ENCODE data around the gene INPP5A. TPM values are rescaled to one million over a fixed set of nuclear protein-coding genes. Genes with fewer than 3 reads are reported as not detected.
A peak's percentile ranks its signal among the peaks of the same experiment; 100 is the strongest.

Gene INPP5A
- total and polyA plus RNA-seq, 5 donors from 2014 or later, result 0.66 to 21.3 (median 1.0) TPM

DNA sequence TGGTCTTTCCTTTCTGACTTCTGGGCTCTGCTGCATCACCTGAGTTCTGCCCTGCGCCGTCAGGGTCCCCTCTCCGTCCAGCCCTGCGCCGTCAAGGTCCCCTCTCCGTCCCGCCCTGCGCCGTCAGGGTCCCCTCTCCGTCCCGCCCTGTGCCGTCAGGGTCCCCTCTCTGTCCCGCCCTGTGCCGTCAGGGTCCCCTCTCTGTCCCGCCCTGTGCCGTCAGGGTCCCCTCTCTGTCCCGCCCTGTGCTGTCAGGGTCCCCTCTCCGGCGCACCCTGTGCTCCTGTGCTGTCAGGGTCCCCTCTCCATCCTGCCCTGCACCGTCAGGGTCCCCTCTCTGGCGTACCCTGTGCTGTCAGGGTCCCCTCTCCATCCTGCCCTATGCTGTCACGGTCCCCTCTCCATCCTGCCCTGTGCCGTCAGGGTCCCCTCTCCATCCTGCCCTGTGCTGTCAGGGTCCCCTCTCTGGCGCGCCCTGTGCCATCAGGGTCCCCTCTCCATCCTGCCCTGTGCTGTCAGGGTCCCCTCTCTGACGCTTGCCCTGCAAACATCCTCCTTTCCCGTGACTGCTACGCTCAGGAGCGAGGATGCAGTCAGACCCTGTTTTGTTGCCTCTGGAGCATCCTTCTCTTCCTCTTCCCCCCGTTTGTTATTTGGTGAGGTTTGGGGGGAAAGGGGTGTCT lies 66.4 kb downstream of the INPP5A start:
- H3K27me3 Mint-ChIP-seq, result no peaks in the 10 kb centered on the region
- H3K9me3 ChIP-seq (ENCODE audit: control insufficient read depth in 2 of 2, low read length in 2 of 2), result peaks cover 7 to 17% of the 10 kb centered on the region in 2 experiments
- H3K9me3 Mint-ChIP-seq, result peaks cover 0 to 21% (median 6%) of the 10 kb centered on the region in 7 donors
- H3K4me1 Mint-ChIP-seq, result peaks cover 4 to 26% (median 13%) of the 10 kb centered on the region in 4 donors
- DNase-seq (no peak), ATAC-seq (ENCODE audit: low read depth in 2 of 2) (no peak)
- H3K4me1 ChIP-seq (ENCODE audit: control insufficient read depth, insufficient read depth, low read length, poor library complexity, severe bottlenecking), result no peaks in the 10 kb centered on the region
- no peaks in the 10 kb centered on the region for H3K27me3 ChIP-seq (ENCODE audit: control insufficient read depth, insufficient read depth, low read length)
- peak overlapping the region in 1 of 3 donors; percentile 26 for H3K27ac Mint-ChIP-seq
- H3K4me3 Mint-ChIP-seq, result no peak overlapping the region
- peaks cover 17% of the 10 kb centered on the region for H3K36me3 Mint-ChIP-seq
- no peak overlapping the region for H3K27ac ChIP-seq (ENCODE audit: insufficient read depth, low read length, poor library complexity, severe bottlenecking)
- no peak overlapping the region for H3K4me3 ChIP-seq (ENCODE audit: low read depth, low read length)
- H3K36me3 ChIP-seq (ENCODE audit: control insufficient read depth, insufficient read depth, low read length), result no peaks in the 10 kb centered on the region

DNA sequence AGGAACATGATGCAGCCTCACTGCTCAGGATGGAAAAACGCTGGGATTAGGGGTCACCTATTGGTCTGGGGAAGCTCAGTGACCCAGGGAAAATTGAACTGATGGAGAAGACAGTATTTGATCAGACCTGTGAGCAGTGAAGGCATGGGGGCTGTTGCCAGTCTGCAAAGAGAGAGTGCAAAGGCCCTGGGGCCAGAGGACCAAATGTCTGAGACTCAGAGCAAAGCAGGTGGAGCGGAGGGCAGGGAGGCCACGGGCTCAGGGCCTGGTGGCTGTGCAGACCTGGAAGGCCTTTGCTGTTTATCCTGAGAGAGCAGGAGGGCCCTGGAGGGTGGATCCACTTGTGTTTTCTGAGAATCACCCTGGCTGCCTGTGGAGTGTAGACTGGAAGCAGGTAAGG lies 67.1 kb downstream of the INPP5A start:
- H3K36me3 Mint-ChIP-seq, result peaks cover 17% of the 10 kb centered on the region
- H3K27ac ChIP-seq (ENCODE audit: insufficient read depth, low read length, poor library complexity, severe bottlenecking), result no peak overlapping the region
- H3K4me3 Mint-ChIP-seq, result no peak overlapping the region
- peaks cover 5 to 10% of the 10 kb centered on the region in 2 experiments for H3K9me3 ChIP-seq (ENCODE audit: control insufficient read depth in 2 of 2, low read length in 2 of 2)
- no peaks in the 10 kb centered on the region for H3K4me1 ChIP-seq (ENCODE audit: control insufficient read depth, insufficient read depth, low read length, poor library complexity, severe bottlenecking)
- DNase-seq (no peak), ATAC-seq (ENCODE audit: low read depth in 2 of 2) (no peak)
- H3K9me3 Mint-ChIP-seq, result peaks cover 0 to 16% (median 6%) of the 10 kb centered on the region in 7 donors
- H3K27me3 Mint-ChIP-seq, result no peaks in the 10 kb centered on the region
- H3K4me3 ChIP-seq (ENCODE audit: low read depth, low read length), result no peak overlapping the region
- peak overlapping the region in 1 of 3 donors; percentile 90 for H3K27ac Mint-ChIP-seq
- H3K27me3 ChIP-seq (ENCODE audit: control insufficient read depth, insufficient read depth, low read length), result no peaks in the 10 kb centered on the region
- H3K36me3 ChIP-seq (ENCODE audit: control insufficient read depth, insufficient read depth, low read length), result no peaks in the 10 kb centered on the region
- peaks cover 4 to 33% (median 15%) of the 10 kb centered on the region in 4 donors for H3K4me1 Mint-ChIP-seq

DNA sequence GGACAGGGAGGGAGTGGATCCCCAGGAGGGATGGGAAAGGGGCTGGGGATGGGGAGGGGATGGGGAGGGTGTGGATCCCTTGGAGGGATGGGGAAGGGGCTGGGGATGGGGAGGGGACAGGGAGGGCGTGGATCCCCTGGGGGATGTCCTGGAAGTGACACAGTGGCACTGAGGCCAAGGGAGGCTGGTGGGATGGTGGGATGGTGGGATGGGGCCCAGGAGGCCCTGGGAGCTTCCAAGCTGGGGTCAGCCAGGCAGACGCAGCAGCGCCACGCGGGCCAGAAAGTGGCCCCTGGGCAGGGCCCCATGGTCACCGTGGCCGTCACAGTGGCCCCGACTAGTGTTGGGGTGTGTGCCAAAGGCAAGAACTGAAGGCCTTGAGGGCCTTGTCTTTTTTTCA lies 67.8 kb downstream of the INPP5A start:
- H3K36me3 Mint-ChIP-seq, result peaks cover 12% of the 10 kb centered on the region

DNA sequence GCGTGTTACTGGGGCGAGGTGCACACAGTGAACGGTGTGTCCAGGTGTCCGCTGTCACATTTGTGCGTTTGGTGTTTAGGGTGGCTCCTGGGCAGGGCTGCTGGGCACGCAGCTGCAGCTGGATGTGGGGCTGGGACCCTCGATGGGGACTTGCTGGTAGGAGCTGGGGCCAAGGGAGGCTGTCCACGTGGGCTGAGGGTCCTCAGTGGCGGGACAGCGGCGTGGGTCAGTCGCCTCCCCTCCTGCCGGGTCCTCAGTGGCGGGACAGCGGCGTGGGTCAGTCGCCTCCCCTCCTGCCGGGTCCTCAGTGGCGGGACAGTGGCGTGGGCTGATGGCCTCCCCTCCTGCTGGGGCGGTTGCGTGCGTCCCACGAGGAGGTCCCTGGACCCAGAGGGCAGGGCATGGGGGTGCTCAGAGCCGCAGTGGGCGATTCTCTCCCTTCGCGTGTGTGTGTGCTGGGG lies 68.5 kb downstream of the INPP5A start:
- H3K27ac ChIP-seq (ENCODE audit: insufficient read depth, low read length, poor library complexity, severe bottlenecking), result no peak overlapping the region
- H3K27me3 ChIP-seq (ENCODE audit: control insufficient read depth, insufficient read depth, low read length), result no peaks in the 10 kb centered on the region
- Mint-ChIP-seq H3K4me1 (peaks cover 4 to 36% (median 19%) of the 10 kb centered on the region in 4 donors), H3K27ac (no peak overlapping the region), H3K9me3 (peaks cover 0 to 5% (median 1%) of the 10 kb centered on the region in 7 donors), H3K36me3 (peaks cover 7% of the 10 kb centered on the region), H3K4me3 (no peak overlapping the region), H3K27me3 (no peaks in the 10 kb centered on the region)
- H3K4me3 ChIP-seq (ENCODE audit: low read depth, low read length), result no peak overlapping the region
- H3K36me3 ChIP-seq (ENCODE audit: control insufficient read depth, insufficient read depth, low read length), result no peaks in the 10 kb centered on the region
- H3K4me1 ChIP-seq (ENCODE audit: control insufficient read depth, insufficient read depth, low read length, poor library complexity, severe bottlenecking), result no peaks in the 10 kb centered on the region
- no peaks in the 10 kb centered on the region for H3K9me3 ChIP-seq (ENCODE audit: control insufficient read depth in 2 of 2, low read length in 2 of 2)
- DNase-seq (no peak), ATAC-seq (ENCODE audit: low read depth in 2 of 2) (no peak)

More for the DNA sequence above, 67.8 kb downstream of the INPP5A start:
- DNase-seq (no peak), ATAC-seq (ENCODE audit: low read depth in 2 of 2) (no peak)
- H3K4me3 ChIP-seq (ENCODE audit: low read depth, low read length), result no peak overlapping the region
- H3K36me3 ChIP-seq (ENCODE audit: control insufficient read depth, insufficient read depth, low read length), result no peaks in the 10 kb centered on the region
- no peak overlapping the region for H3K4me3 Mint-ChIP-seq
- no peaks in the 10 kb centered on the region for H3K27me3 Mint-ChIP-seq
- H3K9me3 Mint-ChIP-seq, result peaks cover 0 to 10% (median 4%) of the 10 kb centered on the region in 7 donors
- H3K27me3 ChIP-seq (ENCODE audit: control insufficient read depth, insufficient read depth, low read length), result no peaks in the 10 kb centered on the region
- peaks cover under 1 to 3% of the 10 kb centered on the region in 2 experiments for H3K9me3 ChIP-seq (ENCODE audit: control insufficient read depth in 2 of 2, low read length in 2 of 2)
- peaks cover 4 to 33% (median 13%) of the 10 kb centered on the region in 4 donors for H3K4me1 Mint-ChIP-seq
- no peak overlapping the region for H3K27ac Mint-ChIP-seq
- H3K4me1 ChIP-seq (ENCODE audit: control insufficient read depth, insufficient read depth, low read length, poor library complexity, severe bottlenecking), result no peaks in the 10 kb centered on the region
- H3K27ac ChIP-seq (ENCODE audit: insufficient read depth, low read length, poor library complexity, severe bottlenecking), result no peak overlapping the region

DNA sequence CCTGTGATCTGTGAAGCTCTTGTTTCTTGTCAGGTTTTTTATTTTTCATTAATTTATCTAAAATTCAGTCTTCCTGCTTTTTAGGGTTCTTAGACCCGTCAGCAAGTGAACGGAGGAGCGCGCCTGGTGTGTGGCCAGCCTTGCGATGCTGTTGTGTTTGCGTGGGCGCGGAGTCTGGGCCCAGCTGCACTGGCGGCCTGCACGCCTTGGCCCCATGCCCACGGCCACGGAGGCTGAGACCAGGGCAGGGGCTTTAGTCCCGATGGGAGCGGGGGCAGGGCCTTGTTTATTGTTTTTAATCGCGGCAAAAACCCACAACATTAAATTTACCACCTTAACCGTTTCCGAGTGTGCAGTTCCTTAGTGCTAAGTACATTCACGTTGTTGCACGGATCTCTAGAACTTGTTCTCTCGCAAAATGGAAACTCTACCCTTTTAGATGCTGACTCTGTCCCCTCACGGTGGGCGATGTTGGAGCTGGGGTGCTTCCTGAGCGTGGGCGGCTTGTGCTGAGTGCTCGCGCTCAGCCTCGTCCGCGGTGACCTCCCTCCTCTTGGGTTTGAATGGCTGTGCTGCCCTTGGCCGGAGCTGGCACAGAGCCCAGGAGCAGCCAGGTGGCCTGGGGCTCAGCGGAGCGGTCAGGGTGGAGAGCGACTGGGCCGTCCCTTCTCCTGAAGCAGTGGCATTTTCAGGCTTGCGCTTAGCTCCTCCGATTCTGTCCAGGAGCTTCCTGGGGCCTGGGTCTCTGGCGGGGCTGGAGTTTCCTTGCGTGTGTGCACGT lies 69.1 kb downstream of the INPP5A start:
- peaks cover 0 to 1% (median 0%) of the 10 kb centered on the region in 7 donors for H3K9me3 Mint-ChIP-seq
- no peaks in the 10 kb centered on the region for H3K27me3 Mint-ChIP-seq
- Histone ChIP-seq H3K36me3 (ENCODE audit: control insufficient read depth, insufficient read depth, low read length) (no peaks in the 10 kb centered on the region), H3K27ac (ENCODE audit: insufficient read depth, low read length, poor library complexity, severe bottlenecking) (no peak overlapping the region), H3K4me1 (ENCODE audit: control insufficient read depth, insufficient read depth, low read length, poor library complexity, severe bottlenecking) (no peaks in the 10 kb centered on the region), H3K27me3 (ENCODE audit: control insufficient read depth, insufficient read depth, low read length) (no peaks in the 10 kb centered on the region), H3K4me3 (ENCODE audit: low read depth, low read length) (no peak overlapping the region), H3K9me3 (ENCODE audit: control insufficient read depth in 2 of 2, low read length in 2 of 2) (no peaks in the 10 kb centered on the region)
- H3K36me3 Mint-ChIP-seq, result peaks cover 3% of the 10 kb centered on the region
- DNase-seq (no peak), ATAC-seq (ENCODE audit: low read depth in 2 of 2) (no peak)
- no peak overlapping the region for H3K27ac Mint-ChIP-seq
- H3K4me1 Mint-ChIP-seq, result peaks cover 4 to 35% (median 19%) of the 10 kb centered on the region in 4 donors
- no peak overlapping the region for H3K4me3 Mint-ChIP-seq

DNA sequence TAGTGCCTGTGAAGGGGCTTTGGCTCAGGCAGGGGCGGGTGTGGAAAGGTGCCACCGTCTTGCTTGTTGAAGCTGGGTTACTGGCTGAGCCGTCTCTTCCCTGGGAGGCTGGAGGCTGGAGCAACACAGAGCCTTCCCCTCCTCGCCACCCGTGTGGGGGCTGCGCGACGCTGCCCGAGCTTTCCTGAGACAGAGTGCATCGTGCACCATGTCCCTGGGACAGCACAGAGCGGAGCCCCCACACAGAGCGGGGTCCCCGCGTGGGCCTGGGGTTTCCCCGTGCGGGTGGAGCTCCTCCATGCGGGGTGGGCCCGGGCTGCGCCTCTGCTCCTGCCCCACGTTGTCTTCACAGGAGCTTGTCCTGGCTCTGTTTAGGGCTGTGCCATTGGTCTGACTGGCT lies 69.9 kb downstream of the INPP5A start:
- no peaks in the 10 kb centered on the region for H3K36me3 ChIP-seq (ENCODE audit: control insufficient read depth, insufficient read depth, low read length)
- H3K27me3 Mint-ChIP-seq, result no peaks in the 10 kb centered on the region
- peaks cover 4 to 36% (median 17%) of the 10 kb centered on the region in 4 donors for H3K4me1 Mint-ChIP-seq
- no peaks in the 10 kb centered on the region for H3K27me3 ChIP-seq (ENCODE audit: control insufficient read depth, insufficient read depth, low read length)
- no peaks in the 10 kb centered on the region for H3K9me3 ChIP-seq (ENCODE audit: control insufficient read depth in 2 of 2, low read length in 2 of 2)
- peaks cover 0 to 1% (median 0%) of the 10 kb centered on the region in 7 donors for H3K9me3 Mint-ChIP-seq
- ATAC-seq (ENCODE audit: low read depth in 2 of 2) (no peak), DNase-seq (no peak)
- no peaks in the 10 kb centered on the region for H3K4me1 ChIP-seq (ENCODE audit: control insufficient read depth, insufficient read depth, low read length, poor library complexity, severe bottlenecking)
- H3K36me3 Mint-ChIP-seq, result peaks cover 3% of the 10 kb centered on the region
- H3K4me3 Mint-ChIP-seq, result no peak overlapping the region
- no peak overlapping the region for H3K27ac ChIP-seq (ENCODE audit: insufficient read depth, low read length, poor library complexity, severe bottlenecking)
- no peak overlapping the region for H3K27ac Mint-ChIP-seq
- no peak overlapping the region for H3K4me3 ChIP-seq (ENCODE audit: low read depth, low read length)

DNA sequence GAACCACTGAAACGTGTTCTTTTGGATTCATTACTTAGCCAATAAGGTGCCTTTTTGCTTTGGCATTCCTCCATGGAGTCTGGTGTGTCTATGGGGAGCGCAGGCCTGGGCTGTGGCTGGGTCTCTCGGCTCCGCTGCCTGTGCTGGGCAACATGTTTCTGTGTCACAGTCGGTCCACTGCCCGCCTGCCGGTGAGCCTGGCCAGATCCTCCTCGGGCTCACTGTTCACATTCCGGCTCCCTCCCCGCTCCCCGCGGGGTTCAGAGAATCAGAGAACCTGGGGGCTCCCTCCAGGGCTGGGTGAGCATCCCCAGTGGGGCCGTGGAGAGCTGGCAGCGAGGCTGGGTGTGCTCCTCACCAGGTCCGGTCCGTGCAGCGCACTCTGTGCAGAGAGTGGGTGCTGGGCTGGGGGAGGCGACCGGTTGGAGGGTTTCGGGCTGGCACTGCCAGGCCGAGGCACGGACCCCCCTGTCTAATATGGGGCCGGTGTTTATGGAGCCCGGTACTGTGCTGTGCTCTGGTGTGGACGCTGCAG lies 70.4 kb downstream of the INPP5A start:
- Mint-ChIP-seq H3K4me1 (peaks cover 4 to 31% (median 15%) of the 10 kb centered on the region in 4 donors), H3K9me3 (peaks cover 0 to 1% (median 0%) of the 10 kb centered on the region in 7 donors), H3K27ac (no peak overlapping the region), H3K36me3 (peaks cover 3% of the 10 kb centered on the region), H3K4me3 (peak overlapping the region in 1 of 4 donors; percentile 9), H3K27me3 (no peaks in the 10 kb centered on the region)
- no peak overlapping the region for H3K4me3 ChIP-seq (ENCODE audit: low read depth, low read length)
- no peak for ATAC-seq (ENCODE audit: low read depth in 2 of 2)
- H3K36me3 ChIP-seq (ENCODE audit: control insufficient read depth, insufficient read depth, low read length), result no peaks in the 10 kb centered on the region
- no peak overlapping the region for H3K27ac ChIP-seq (ENCODE audit: insufficient read depth, low read length, poor library complexity, severe bottlenecking)
- H3K9me3 ChIP-seq (ENCODE audit: control insufficient read depth in 2 of 2, low read length in 2 of 2), result no peaks in the 10 kb centered on the region
- DNase-seq, result no peak
- no peaks in the 10 kb centered on the region for H3K27me3 ChIP-seq (ENCODE audit: control insufficient read depth, insufficient read depth, low read length)
- no peaks in the 10 kb centered on the region for H3K4me1 ChIP-seq (ENCODE audit: control insufficient read depth, insufficient read depth, low read length, poor library complexity, severe bottlenecking)

Data from CD4-positive, CD25-positive, alpha-beta regulatory T cell (primary cell).